Left renal cortex interstitium (tissue), 4 donors: ENCODE data around the gene PPP1R8. TPM values are rescaled to one million over a fixed set of nuclear protein-coding genes. Genes with fewer than 3 reads are reported as not detected.
"Not testable (repeated sequence)": the region's sequence is repeated elsewhere in the genome, so short reads cannot be mapped to it uniquely, and the experiment has no call there.

Experiments used
- DNase-seq, 4 donors: peaks; one replicate each; pipeline ENCODE4 v3.0.0-alpha.2; 2013; ENCODE audit warnings: low read depth in 4 of 4, low spot score in 2 of 4, missing footprints in 1 of 4
- polyA plus RNA-seq, 4 donors: library from polyadenylated mRNA; unstranded; fragments of 120-200 nt; gene quantifications; one replicate each; pipeline ENCODE4 v1.2.1, GENCODE V29; 2013; ENCODE audit not compliant: insufficient read length in 4 of 4

The PPP1R8 gene
- polyA plus RNA-seq, result 10 to 100 TPM; 50.9 to 66.3 (median 52.8) TPM

DNA sequence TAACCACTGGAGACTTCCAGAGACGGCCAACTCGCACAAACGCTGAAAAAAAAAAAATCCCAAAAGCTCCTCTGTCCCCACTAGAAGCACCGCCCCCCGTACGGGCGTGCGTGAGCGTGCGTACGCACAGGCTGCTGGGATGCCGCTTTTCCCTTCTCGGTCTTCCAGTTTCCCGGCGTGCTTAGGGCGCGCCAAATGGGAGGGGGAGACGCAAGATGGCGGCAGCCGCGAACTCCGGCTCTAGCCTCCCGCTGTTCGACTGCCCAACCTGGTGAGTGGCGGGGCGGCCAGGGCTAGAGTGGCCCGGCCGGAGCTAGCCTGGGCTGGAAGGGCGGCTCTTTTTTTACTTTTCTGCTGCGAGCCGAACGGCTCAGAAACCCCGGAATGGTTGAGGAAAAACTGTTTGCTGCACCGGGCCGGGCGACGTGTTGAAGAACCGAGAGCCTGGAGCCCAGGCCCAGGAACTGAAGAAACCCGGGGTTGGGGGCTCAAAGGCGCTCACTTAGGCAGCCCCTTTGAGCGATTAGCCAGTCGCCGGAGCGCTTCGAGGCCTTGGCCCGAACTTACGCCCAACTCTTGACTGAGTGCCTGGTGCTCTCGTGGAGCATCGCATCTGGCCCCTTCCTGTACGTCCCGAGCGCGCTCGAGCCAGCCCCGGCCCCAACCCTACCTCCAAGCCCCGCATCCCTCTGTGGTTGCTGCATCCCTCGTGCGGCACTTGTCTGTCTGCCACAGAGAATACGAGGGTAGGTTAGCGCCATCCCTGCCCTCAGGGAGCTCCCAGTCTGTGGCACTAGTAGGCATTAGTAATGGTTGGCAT lies at the start of gene PPP1R8:
PPP1R8 (plus strand) TSS at position 162 of the 820 bp plus-strand sequence; CDS start at position 216, 54 bp downstream.
- DNase-seq, result peak; percentile 82 to 96 (median 91)

DNA sequence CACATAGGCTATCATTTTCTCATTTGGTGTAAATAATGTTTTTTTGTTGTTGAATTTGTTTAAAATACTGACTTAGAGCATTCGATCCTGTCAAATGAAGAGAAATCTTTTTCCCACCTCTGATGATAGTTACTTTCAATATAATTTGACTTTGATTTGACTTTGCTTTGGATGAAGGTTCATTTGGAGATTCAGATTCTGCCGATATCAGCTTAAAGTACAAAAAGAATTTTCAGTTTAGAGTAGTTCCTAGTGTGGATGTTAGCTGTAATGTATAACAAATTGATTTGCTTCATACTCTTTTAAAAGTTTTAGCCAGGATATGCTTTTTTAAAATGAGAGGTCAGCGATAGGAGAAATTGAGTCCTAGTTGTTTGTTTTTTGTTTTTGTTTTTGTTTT lies 47.6 kb upstream of the PPP1R8 start:
- DNase-seq, result no peak

DNA sequence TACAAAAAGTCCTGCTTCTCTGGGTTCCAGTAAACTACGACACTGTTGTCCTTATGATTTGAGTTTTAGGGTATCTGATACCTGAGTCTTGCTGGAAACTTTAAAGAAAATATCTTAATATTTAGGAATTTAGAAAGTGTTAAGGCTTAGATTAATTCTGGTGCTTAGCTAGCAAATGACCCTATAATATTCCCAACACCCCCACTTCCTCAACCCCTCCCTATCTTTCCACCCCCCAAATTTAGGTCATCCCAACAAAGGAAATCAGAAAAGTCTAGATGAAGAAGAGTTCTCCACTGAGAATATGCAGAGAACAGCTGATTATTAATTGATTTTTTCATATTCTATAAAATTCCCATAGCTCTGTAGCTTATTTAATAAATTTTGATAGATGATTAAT lies 45.9 kb upstream of the PPP1R8 start:
- DNase-seq, result no peak

DNA sequence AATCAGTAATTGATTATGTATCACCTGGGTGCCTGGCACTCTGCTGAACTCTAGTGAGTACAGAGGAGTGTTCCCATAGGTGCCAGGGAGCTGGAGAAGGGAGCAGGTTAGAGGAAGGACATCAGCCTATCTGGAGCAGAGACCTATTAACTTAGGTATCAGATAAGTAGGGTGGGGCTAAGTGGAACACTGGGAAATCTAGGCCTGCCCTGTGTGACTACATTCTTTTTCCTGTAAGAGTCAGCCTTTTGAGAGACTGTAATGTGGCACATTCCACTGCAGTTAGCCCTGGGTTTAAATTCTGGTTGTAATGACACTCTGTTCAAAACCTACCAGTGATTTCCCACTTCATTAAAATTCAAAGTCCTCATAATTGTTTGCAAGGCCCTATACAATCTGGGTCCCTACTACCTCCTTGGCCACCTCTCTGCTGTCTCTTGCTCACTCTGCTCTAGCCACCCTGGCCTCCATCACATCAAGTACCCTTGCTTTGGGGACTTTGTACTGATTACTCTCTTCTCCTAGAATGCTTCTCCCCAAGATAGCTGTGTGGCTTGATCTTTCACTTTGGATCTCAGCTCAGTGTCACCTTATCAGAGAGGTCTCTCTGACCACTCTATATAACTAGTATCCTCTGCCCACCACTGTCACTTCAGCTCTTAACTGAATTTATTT lies 44.7 kb upstream of the PPP1R8 start:
- no peak for DNase-seq

DNA sequence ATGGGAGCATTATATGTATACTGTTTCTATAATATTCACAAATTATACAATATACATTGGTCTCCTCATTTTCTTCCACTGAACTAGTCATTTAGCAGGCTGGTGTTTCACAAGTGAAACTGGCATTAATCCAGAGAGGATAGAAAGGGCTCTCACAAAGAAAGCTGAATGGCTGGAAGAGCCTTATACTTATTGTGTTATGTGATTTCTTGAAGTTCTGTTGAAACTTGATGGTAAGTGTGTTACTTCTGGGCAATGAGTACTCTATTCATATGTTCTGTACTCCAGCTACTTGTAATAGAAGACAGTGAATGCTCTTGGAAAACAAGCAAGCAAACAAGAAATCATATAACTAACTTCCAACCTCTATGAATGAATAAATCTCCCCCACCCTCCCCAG lies 42.7 kb upstream of the PPP1R8 start:
- DNase-seq, result no peak

DNA sequence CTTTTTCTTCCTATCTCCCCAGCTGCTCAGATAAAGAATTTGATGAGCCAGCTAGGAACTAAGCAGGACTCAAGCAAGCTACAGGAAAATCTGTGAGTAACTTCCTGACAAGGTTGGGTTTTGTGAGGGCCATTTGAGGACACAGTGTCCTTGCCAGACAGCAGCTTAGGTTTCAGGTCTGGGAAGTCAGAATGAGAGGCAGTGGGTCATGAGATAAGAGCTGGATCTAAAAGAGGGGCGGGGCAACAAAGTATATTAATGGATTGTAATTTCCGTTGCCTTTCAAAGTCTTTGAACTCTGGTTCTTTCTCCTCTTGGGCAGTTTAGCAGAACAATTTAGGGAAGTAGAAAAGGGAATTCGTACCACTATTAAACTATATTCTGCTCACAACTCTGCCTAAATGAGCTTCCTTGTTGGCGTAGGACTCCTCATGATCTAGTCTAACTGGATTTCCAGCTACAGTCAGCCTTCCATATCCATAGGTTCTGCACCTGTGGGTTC lies 41.0 kb upstream of the PPP1R8 start:
- DNase-seq, result no peak

DNA sequence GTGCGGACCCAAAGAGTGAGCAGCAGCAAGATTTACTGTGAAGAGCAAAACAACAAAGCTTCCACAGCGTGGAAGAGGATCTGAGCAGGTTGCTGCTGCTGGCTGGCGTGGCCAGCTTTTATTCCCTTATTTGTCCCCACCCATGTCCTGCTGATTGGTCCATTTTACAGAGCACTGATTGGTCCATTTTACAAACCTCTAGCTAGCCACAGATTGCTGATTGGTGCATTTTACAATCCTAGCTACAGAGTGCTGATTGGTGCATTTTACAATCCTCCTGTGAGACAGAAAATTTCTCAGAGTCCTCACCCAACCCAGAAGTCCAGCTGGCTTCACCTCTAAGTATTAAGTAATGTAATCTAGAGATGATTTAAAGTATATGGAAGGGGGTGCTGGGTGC lies 40.3 kb upstream of the PPP1R8 start:
- not testable (repeated sequence) for DNase-seq

DNA sequence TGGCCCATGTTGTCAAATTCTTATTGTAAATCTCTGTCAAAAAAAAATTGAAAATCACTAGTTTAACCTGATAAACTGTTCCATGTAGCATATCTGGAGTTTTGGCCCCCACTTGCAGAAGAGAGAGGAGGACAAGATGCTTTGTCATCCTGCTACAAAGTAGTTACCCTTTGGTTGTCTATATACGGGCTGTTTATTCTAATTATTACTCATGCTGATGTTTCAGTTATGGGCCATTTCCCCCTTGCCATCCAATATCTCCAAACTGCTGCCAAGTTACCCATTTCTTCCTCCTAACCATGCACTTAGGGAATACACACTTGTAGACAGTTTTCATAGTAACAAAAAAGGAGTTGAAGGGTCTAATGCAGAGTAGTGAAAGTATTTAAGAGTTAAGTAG lies 35.0 kb upstream of the PPP1R8 start:
- DNase-seq, result no peak

DNA sequence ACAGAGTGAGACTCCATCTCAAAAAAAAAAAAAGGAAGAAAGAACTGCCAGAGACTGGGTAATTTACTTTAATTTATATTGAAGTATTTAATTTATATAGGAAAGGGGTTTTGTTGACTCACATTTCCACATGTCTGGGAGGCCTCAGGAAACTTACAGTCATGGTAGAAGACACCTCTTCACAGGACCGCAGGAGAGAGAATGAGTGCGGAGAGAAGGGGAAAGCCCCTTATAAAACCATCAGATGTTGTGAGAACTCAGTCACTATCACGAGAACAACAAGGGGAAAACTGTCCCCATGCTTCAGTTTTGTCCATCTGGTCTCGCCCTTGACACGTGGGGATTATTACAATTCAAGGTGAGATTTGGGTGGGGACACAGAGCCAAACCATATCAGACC lies 25.8 kb upstream of the PPP1R8 start:
- no peak for DNase-seq

DNA sequence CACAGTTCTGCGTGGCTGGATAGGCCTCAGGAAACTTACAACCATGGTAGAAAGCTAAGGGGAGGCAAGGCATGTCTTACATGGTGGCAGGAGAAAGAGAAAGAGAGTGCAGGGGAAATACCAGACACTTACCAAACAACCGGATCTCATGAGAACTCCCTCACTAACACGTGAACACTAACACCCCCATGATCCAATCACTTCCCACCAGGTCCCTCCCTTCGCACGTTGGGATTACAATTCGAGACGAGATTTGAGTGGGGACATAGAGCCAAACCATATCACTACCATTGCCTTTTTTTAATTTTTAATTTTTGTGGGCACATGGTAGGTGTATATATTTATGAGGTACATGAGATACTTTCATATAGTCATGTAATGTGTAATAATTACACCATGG lies 23.8 kb upstream of the PPP1R8 start:
- no peak for DNase-seq

DNA sequence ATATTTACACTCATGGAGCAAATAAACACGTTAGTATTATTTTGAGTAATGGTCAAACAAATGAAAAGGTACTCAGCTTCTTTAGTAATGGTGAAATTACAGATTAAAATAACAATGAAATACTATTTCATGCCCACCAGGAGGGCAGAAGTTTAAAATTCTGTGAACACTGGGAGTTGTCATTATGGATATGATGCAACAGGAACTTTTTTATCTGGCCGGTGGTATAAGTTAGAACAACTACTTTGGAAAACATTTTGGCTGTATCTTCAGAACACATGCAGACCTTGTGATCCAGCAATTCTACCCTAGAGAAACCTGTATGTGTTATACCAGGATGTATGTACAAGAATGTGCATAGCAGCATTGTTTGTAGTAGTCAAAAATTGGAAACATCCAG lies 23.2 kb upstream of the PPP1R8 start:
- DNase-seq, result no peak

DNA sequence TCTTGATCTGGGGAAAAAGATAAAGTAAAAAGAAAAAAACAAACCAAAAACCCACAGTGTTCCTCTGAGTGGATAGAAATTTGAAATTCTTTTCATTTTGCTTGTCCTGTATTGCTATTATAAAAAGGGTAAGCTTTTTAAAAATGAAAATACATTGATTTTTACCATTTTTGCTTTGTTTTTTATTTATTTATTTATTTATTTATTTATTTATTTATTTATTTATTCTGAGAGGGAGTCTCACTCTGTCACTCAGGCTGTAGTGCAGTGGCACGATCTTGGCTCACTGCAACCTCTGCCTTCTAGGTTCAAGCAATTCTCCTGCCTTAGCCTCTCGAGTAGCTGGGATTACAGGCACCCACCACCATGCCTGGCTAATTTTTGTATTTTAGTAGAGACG lies 22.5 kb upstream of the PPP1R8 start:
- DNase-seq, result not testable (repeated sequence)

DNA sequence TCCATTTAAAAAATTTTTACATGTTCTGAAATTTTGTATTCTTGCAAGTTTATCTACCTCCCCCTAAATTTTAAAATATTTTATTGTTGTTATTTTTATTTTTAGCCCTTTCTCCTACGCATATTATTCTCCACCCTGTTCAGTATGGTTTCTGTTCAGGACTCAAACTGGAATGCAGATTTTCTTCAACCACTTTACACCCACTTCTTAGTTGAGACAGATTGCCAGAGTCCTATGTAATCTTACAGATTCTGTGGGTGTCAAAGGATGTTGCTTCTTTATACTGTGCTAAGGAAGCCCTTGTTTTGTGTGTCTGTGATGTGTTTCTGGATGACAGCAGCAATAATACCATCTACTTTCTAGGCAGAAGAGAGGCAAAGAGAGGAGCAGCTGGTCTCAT lies 20.7 kb upstream of the PPP1R8 start:
- DNase-seq, result no peak

DNA sequence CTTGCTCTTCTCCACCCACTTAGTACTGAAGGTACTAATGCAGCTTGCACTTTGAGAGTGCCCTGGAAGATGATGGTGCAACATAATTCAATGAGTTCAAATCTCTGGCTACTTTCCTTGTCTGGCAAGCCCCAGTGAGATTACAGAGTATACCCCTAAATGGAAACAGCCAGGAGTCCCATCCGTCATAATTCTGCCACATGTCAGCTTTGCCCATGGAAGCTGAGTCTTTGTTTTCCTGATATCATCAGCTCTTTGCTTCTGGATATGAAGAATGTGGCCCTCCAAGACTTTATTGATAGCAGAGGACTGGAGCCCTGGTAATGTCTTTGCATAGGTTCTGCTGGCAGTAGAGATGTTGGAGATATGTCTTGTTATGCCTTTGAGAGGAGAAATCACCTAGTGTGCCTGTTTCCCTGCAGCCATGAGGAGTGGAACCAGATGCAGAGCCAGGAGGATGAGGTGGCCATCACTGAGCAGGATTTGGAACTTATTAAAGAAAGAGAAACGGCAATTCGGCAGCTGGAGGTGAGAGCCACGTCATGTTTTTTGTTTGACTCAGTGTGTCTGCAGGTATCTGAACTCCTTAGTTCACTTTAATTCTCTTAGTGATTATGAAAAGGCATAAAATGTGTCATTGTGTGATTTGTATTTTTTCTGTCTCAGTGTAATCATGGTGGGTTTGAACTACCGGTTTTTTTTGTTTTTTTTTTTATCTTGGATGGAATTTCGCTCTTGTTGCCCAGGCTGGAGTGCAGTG lies 18.7 kb upstream of the PPP1R8 start:
- DNase-seq, result no peak

DNA sequence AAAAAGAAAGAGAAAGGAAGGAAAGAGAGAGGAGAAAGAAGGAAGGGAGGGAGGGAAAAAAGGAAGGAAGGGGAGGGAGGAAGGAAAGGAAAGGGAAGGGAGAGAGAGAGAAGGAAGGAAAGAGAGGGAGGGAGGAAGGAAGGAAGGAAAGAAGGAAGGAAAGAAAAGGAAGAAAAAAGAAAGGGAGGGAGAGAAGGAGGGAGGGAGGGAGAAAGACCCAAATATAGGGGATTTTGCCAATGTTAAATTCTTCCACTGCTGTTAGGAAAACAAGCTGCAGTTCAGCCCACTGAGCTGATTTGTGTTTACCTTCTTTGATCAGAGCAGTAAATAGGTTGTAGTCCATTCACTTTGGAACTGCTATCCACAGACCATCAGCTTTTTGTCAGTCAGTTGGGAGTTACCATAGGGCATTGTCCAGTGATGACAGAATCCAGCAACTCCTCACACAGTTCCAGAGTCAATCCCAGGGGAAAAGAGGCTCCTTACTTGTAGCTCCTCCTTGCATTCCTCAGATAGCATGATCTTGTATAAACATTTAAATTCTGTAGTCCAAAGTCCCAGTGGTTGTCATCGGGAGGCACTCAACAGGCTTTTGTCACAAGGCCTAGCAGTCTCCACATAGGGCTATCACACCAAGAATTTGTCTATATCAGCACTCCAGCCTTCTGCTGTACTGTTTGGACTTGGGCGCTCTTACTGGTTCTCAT lies 13.5 kb upstream of the PPP1R8 start:
- DNase-seq, result peak in 3 of 4 donors; percentile 31 to 40 (median 37)

DNA sequence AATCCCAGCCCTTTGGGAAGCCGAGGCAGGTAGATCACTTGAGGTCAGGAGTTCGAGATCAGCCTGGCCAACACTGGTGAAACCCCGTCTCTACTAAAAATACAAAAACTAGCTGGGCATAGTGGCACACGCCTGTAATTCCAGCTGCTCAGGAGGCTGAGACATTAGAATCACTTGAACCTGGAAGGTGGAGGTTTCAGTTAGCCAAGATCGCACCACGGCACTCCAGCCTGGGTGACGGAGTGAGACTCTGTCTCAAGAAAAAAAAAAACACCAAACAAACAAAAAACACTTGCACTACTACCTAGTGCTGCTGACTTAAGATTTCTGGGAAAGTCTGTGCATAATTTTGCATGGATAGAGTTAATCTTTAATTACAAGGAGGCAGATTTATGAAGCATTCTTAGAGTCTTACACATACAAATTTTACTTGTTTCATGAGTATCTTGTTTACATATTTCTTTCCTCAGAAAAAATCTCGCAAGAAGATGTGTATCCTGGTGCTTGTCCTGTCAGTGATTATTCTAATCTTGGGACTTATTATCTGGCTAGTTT lies 8.7 kb upstream of the PPP1R8 start:
- no peak for DNase-seq

DNA sequence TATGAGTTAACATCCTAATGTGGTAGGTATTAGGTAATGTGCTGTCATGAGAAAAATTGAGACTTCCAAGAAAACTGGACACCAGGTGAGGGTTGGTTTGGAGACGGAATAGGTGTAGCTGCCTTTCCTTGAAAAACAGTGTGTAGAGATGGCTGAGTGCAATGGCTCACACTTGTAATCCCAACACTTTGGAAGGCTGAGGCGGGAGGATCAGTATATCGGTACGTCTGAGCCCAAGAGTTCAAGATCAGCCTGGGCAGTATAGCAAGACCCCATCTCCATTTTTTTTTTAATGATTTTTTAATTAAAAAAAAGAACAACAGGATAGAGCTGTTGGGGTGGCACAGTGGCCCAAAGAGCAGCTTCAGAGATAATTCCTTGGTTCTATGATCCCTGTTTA lies 6.8 kb upstream of the PPP1R8 start:
- DNase-seq, result no peak

DNA sequence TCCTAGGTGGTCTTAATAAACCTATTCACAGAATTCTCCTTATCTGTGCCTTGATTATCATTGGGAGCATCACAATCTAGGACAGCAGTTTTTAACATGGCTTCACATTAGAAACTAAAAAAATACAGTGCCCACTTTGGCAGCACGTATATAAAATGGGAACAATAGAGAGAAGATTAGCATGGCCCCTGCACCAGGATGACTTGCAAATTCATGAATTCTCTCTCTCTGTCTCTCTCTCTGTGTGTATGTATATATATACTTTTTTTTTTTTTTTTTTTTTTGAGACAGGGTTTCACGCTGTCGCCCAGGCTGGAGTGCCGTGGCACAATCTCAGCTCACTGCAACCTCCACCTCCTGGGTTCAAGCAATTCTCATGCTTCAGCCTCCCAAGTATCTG lies 6.2 kb upstream of the PPP1R8 start:
- no peak for DNase-seq

DNA sequence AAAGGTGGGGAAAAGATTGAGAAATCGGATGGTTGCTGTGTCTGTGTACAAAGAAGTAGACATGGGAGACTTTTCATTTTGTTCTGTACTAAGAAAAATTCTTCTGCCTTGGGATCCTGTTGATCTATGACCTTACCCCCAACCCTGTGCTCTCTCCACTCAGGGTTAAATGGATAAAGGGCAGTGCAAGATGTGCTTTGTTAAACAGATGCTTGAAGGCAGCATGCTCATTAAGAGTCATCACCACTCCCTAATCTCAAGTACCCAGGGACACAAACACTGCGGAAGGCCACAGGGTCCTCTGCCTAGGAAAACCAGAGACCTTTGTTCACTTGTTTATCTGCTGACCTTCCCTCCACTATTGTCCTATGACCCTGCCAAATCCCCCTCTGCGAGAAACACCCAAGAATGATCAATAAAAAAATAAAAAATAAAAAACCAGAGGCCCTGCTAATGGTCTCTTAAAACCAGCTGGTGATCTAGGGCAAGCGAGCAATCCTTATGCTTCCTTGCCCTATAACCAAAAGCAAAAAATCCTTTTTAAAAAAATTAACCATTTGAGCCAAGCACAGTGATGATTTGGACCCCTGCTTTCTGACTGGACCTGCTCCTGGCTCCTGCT lies 1.1 kb upstream of the PPP1R8 start:
- DNase-seq, result not testable (repeated sequence)
